Kidney (tissue), 14 donors: ENCODE data around the gene DLST. TPM values are rescaled to one million over a fixed set of nuclear protein-coding genes. Genes with fewer than 3 reads are reported as not detected.

Experiments
- DNase-seq, 5 donors: peaks; one replicate each; pipeline ENCODE4 v3.0.0-alpha.2; 2013 to 2020
- FAIRE-seq: peaks from 2 replicates; lab custom pipeline; 2012; peaks lifted over from hg19 to GRCh38; lab: Jason Lieb, UNC
- H3K27ac ChIP-seq, 2 donors: one replicate each; pipeline ENCODE4 v1.7.0; 2013; ENCODE audit warnings: low read depth in 2 of 2, low read length in 2 of 2, inconsistent platforms in 1 of 2
- H3K27me3 ChIP-seq: one replicate; pipeline ENCODE4 v1.7.1; 2013; ENCODE audit warnings: low read length, inconsistent platforms; ENCODE audit not compliant: control insufficient read depth, insufficient read depth
- H3K36me3 ChIP-seq, 3 donors: one replicate each; pipeline versions ENCODE4 v1.7.0 to v1.7.1; 2013; ENCODE audit warnings: low read length in 3 of 3, control low read depth in 1 of 3, inconsistent platforms in 1 of 3; ENCODE audit not compliant: insufficient read depth in 3 of 3, control insufficient read depth in 2 of 3
- H3K4me1 ChIP-seq, 3 donors: one replicate each; pipeline versions ENCODE4 v1.7.0 to v1.7.1; 2013; ENCODE audit warnings: low read length in 3 of 3, inconsistent platforms in 1 of 3, low read depth in 1 of 3; ENCODE audit not compliant: control insufficient read depth in 2 of 3, insufficient read depth in 2 of 3
- H3K4me3 ChIP-seq, 3 donors: one replicate each; pipeline versions ENCODE4 v1.7.0 to v1.8.1; 2013; ENCODE audit warnings: low read length in 3 of 3, control low read depth in 1 of 3, inconsistent platforms in 1 of 3
- H3K9ac ChIP-seq, 3 donors: one replicate each; pipeline versions ENCODE4 v1.7.0 to v1.7.1; 2013; ENCODE audit warnings: low read length in 3 of 3, control low read depth in 1 of 3, inconsistent platforms in 1 of 3
- H3K9me3 ChIP-seq, 3 donors: one replicate each; pipeline versions ENCODE4 v1.7.0 to v1.7.1; 2013; ENCODE audit warnings: low read length in 3 of 3, control low read depth in 1 of 3, inconsistent platforms in 1 of 3; ENCODE audit not compliant: control insufficient read depth in 2 of 3, insufficient read depth in 1 of 3
- CTCF ChIP-seq: IDR thresholded peaks from 3 replicates; pipeline ENCODE4 v1.5.1; 2012; ENCODE audit warnings: mild to moderate bottlenecking, moderate library complexity, borderline replicate concordance; ENCODE audit not compliant: insufficient read depth; ENCODE audit errors: extremely low read depth
- intact Hi-C: fragments of 100-400 bp; cut with DNase I; formaldehyde crosslinking; loops from one replicate; pipeline ENCODE4 v1.11.1; 2022
- polyA plus RNA-seq: library from polyadenylated mRNA; stranded (reverse); fragments of 350-450 nt; fragmentation: Illumina TruSeq; extraction: RNeasy Lipid Tissue Mini Kit (QIAGEN cat#74804); gene quantifications from one replicate; pipeline ENCODE4 v1.2.3, GENCODE V29; 2014; ENCODE audit warnings: low read depth, low replicate concordance; ENCODE audit not compliant: insufficient read depth
- total RNA-seq: library from RNA; stranded (reverse); fragmentation: NEBNext Ultra II Directional; extraction: Animal tissue kit (Norgen Biotek cat#: 25700); gene quantifications from one replicate; pipeline ENCODE4 v1.2.1, GENCODE V29; 2021
- donor health status: control.
- donor health status: control.
- donor health status: control.
- donor health status: control.
- donor health status: control.
- donor health status: DM: yes; HTN: yes; CAD: no.
- donor health status: Normal renal cell carcinoma (clear cell type).

The DLST gene
- total and polyA plus RNA-seq, 2 donors from 2014 or later = 98.6 to 112 TPM

- intact Hi-C loops = loop anchor here (10.0 kb wide), 1 partner anchor 139 kb away; no protein-coding TSS in a partner anchor
- Histone ChIP-seq H3K9ac (no peak overlapping the region), H3K36me3 (no peaks in the 10 kb centered on the region), H3K4me3 (no peak overlapping the region), H3K9me3 (no peaks in the 10 kb centered on the region), H3K27me3 (no peaks in the 10 kb centered on the region), H3K4me1 (peaks cover 0 to 18% (median 0%) of the 10 kb centered on the region in 3 donors), H3K27ac (no peak overlapping the region)
- TF ChIP-seq CTCF = peak; percentile 96
- DNase-seq = peak in 4 of 5 donors; percentile 84 to 91 (median 86)
- FAIRE-seq = no peak
Observed at GRCh38 chr14:74945852-74946658, 64.3 kb downstream of the DLST start.

- peaks cover 0 to 15% (median 0%) of the 10 kb centered on the region in 3 donors for H3K4me1 ChIP-seq
- no peak for DNase-seq
- no peak for FAIRE-seq
- H3K36me3 ChIP-seq = no peaks in the 10 kb centered on the region
- H3K4me3 ChIP-seq = no peak overlapping the region
- no peaks in the 10 kb centered on the region for H3K27me3 ChIP-seq
- H3K27ac ChIP-seq = no peak overlapping the region
- no peak for TF ChIP-seq CTCF
- no peak overlapping the region for H3K9ac ChIP-seq
- intact Hi-C loops = loop anchor here (10.0 kb wide), 1 partner anchor 138 kb away; no protein-coding TSS in a partner anchor
- H3K9me3 ChIP-seq = no peaks in the 10 kb centered on the region
Observed at GRCh38 chr14:74946659-74947281, 65.1 kb downstream of the DLST start.

GRCh38 chr14:74947353-74948227, 65.9 kb downstream of the DLST start:
- no peak overlapping the region for H3K4me3 ChIP-seq
- no peak for TF ChIP-seq CTCF
- H3K27ac ChIP-seq = no peak overlapping the region
- intact Hi-C loops = loop anchor here (10.0 kb wide), 1 partner anchor 137 kb away; no protein-coding TSS in a partner anchor
- DNase-seq (no peak), FAIRE-seq (no peak)
- H3K9ac ChIP-seq = no peak overlapping the region
- H3K9me3 ChIP-seq = no peaks in the 10 kb centered on the region
- no peaks in the 10 kb centered on the region for H3K36me3 ChIP-seq
- H3K27me3 ChIP-seq = no peaks in the 10 kb centered on the region
- peaks cover 0 to 11% (median 0%) of the 10 kb centered on the region in 3 donors for H3K4me1 ChIP-seq
